K562 (cell line): ENCODE data around the gene INTS1. TPM values are rescaled to one million over a fixed set of nuclear protein-coding genes. Genes with fewer than 3 reads are reported as not detected.

Experiments used
- ATAC-seq: fragments of 200-7000 bp; cut with Tn5 transposase; 3 replicates; pipeline ENCODE4 v1.9.1; 2020; ENCODE audit warnings: moderate library complexity
- BruUV-seq: library from RNA; stranded (reverse); fragments of 400-500 nt; replicated peaks from 2 replicates; lab custom pipeline; 2021; lab: Mats Ljungman, UMichigan
- CTCF ChIA-PET: fragments of 300-600 bp; formaldehyde crosslinking; extraction: SDS; loops from one replicate; lab custom pipeline; 2021; ENCODE audit warnings: low intra/inter-chr PET ratio; lab: Yijun Ruan, JAX
- POLR2A ChIA-PET: fragments of 300-600, 350-650 bp; sonication (Branson Sonifier 250); formaldehyde crosslinking; extraction: SDS; loops from one replicate; lab custom pipeline; 2021; ENCODE audit warnings: antibody characterized with exemption, inconsistent platforms; lab: Yijun Ruan, JAX
- DNase-seq, 4 experiments: peaks; one replicate each; pipeline versions ENCODE4 v3.0.0 to v3.0.0-alpha.2; 2011 to 2018; ENCODE audit warnings: low spot score in 3 of 4, mixed read lengths in 3 of 4; ENCODE audit errors: extremely low read depth in 1 of 4
- FAIRE-seq: peaks from 2 replicates; lab custom pipeline; 2011; peaks lifted over from hg19 to GRCh38; lab: Jason Lieb, UNC
- H2AFZ ChIP-seq: 2 replicates; pipeline ENCODE4 v1.6.0; 2011; ENCODE audit warnings: low read depth, low read length, control low read depth, inconsistent platforms
- H3K27ac ChIP-seq: fragments of 200-600 bp; 3 replicates; pipeline ENCODE4 v1.8.0; 2011; ENCODE audit warnings: low read depth, mild to moderate bottlenecking, control low read depth, inconsistent platforms, low read length, moderate library complexity, mixed read lengths; ENCODE audit errors: extremely low read depth
- H3K27me3 ChIP-seq, 2 experiments: fragments of 300-600 bp in 1 of 2; 2 replicates in 1 of 2; 3 replicates in 1 of 2; pipeline versions ENCODE4 v1.6.0 to v1.8.0; 2011; ENCODE audit warnings: inconsistent platforms in 2 of 2, low read length in 2 of 2, mild to moderate bottlenecking in 1 of 2, mixed read lengths in 1 of 2, moderate library complexity in 1 of 2; ENCODE audit not compliant: control insufficient read depth in 2 of 2, insufficient read depth in 2 of 2
- H3K36me3 ChIP-seq: fragments of 300-600 bp; 3 replicates; pipeline ENCODE4 v1.8.0; 2011; ENCODE audit warnings: mild to moderate bottlenecking, low read length, inconsistent platforms; ENCODE audit not compliant: control insufficient read depth, insufficient read depth
- H3K4me1 ChIP-seq, 2 experiments: fragments of 200-600 bp in 1 of 2; replicated peaks in 1 of 2; 2 replicates in 1 of 2; 3 replicates in 1 of 2; pipeline versions ENCODE4 v1.5.1 to v1.8.0; 2011; ENCODE audit warnings: inconsistent platforms in 2 of 2, low read length in 2 of 2, mild to moderate bottlenecking in 1 of 2, mixed read lengths in 1 of 2, moderate library complexity in 1 of 2; ENCODE audit not compliant: control insufficient read depth in 2 of 2, insufficient read depth in 2 of 2
- H3K4me2 ChIP-seq: 2 replicates; pipeline ENCODE4 v1.6.1; 2011; ENCODE audit warnings: low read length, control low read depth, inconsistent platforms, mixed read lengths; ENCODE audit not compliant: insufficient read depth
- H3K4me3 ChIP-seq: fragments of 200-600 bp; sonication (generic), shearing (Covaris generic); 2 replicates; pipeline ENCODE4 v1.5.1; 2016; ENCODE audit warnings: control low read depth, inconsistent platforms
- H3K79me2 ChIP-seq: fragments of 200-600 bp; 3 replicates; pipeline ENCODE4 v1.8.0; 2011; ENCODE audit warnings: low read length, inconsistent platforms; ENCODE audit not compliant: control insufficient read depth, insufficient read depth
- H3K9ac ChIP-seq, 2 experiments: 2 replicates each; pipeline versions ENCODE4 v1.6.0 to v1.6.1; 2011; ENCODE audit warnings: low read depth in 2 of 2, low read length in 2 of 2, control low read depth in 1 of 2, inconsistent platforms in 1 of 2, mild to moderate bottlenecking in 1 of 2, mixed read lengths in 1 of 2; ENCODE audit not compliant: insufficient read depth in 1 of 2
- H3K9me1 ChIP-seq: one replicate; pipeline ENCODE4 v1.6.0; 2011; ENCODE audit warnings: inconsistent platforms, mild to moderate bottlenecking, low read length, moderate library complexity; ENCODE audit not compliant: control insufficient read depth, insufficient read depth
- H3K9me3 ChIP-seq: replicated peaks from 2 replicates; pipeline ENCODE4 v1.5.1; 2011; ENCODE audit warnings: low read depth, low read length, inconsistent platforms; ENCODE audit not compliant: control insufficient read depth, insufficient read depth
- H4K20me1 ChIP-seq: replicated peaks from 2 replicates; pipeline ENCODE4 v1.6.1; 2011; ENCODE audit warnings: low read length, inconsistent platforms, mixed read lengths; ENCODE audit not compliant: control insufficient read depth, insufficient read depth
- CXXC5 ChIP-seq: fragments of 250-450 bp; sonication (Bioruptor Pico); IDR thresholded peaks from 2 replicates; pipeline ENCODE4 v1.8.0; 2022; ENCODE audit warnings: inconsistent platforms, mild to moderate bottlenecking, moderate library complexity
- FIP1L1 ChIP-seq: fragments of 200-400 bp; formaldehyde crosslinking; IDR thresholded peaks from 2 replicates; pipeline ENCODE4 v1.6.1; 2018; ENCODE audit warnings: mild to moderate bottlenecking, low read depth, low read length; ENCODE audit not compliant: poor library complexity, severe bottlenecking
- POLR2A ChIP-seq: fragments of 450-650 bp; conservative IDR thresholded peaks from 2 replicates; pipeline ENCODE4 v1.6.1; 2016
- TFE3 ChIP-seq: fragments of 450-650 bp; formaldehyde crosslinking; IDR thresholded peaks from 2 replicates; pipeline ENCODE4 v1.4.0; 2020; ENCODE audit warnings: mild to moderate bottlenecking, mixed read lengths
- ZNF140 ChIP-seq: fragments of 250-450 bp; sonication (Bioruptor Pico); IDR thresholded peaks from 2 replicates; pipeline ENCODE4 v1.8.0; 2021; ENCODE audit warnings: moderate library complexity, mild to moderate bottlenecking, inconsistent platforms
- WGBS: fragments of 100-300 bp; shearing (Covaris generic); methylation state at CpG from one replicate; pipeline ENCODE4 v1.1.6; 2016; ENCODE audit warnings: low coverage, mixed read lengths; ENCODE audit not compliant: insufficient coverage; ENCODE audit errors: missing lambda C conversion rate; 5-methylcytosine and 5-hydroxymethylcytosine counted together
- in situ Hi-C: fragments of 300-500 bp; cut with MboI; formaldehyde crosslinking; loops from 4 replicates; pipeline ENCODE4 v1.15.0; 2018; ENCODE audit warnings: inconsistent platforms, mixed read lengths
- intact Hi-C: fragments of 100-400 bp; cut with micrococcal nuclease; formaldehyde crosslinking; loops from 2 replicates; pipeline ENCODE4 v1.14.2; 2022
- polyA plus RNA-seq, 8 experiments: library from polyadenylated mRNA; depleted of rRNA in 4 of 8; stranded (reverse) in 5 of 8; unstranded in 3 of 8; fragments of >200 nt; fragmentation: Nextera tagmentation in 2 of 8; fragmentation: Illumina TruSeq in 1 of 8; extraction: Ambion mirVana in 2 of 8; extraction: Trizol in 1 of 8; gene quantifications; 2 replicates each; pipeline versions ENCODE4 v1.2.1 to v1.2.3, GENCODE V29; 2011 to 2014; ENCODE audit warnings: inconsistent platforms in 1 of 8, missing spikeins in 1 of 8
- total RNA-seq, 7 experiments: library from RNA; depleted of rRNA in 6 of 7; stranded (reverse); fragments of >200 nt in 6 of 7; fragmentation: Illumina TruSeq in 2 of 7; extraction: Trizol in 2 of 7; gene quantifications; 2 replicates each; pipeline versions ENCODE4 v1.2.1 to v1.2.3, GENCODE V29; 2011 to 2021; ENCODE audit warnings: low replicate concordance in 1 of 7

INTS1 gene
- total and polyA plus RNA-seq, 9 of the 15 experiments (the other 6 are each of a cell fraction or from before 2014, with no cell fraction given): 0.34 to 119 (median 18.5) TPM

GRCh38 chr7:1540776-1541271 is 36.6 kb upstream of the INTS1 start:
- Histone ChIP-seq H3K4me2 (no peak overlapping the region), H4K20me1 (peaks cover 22% of the 10 kb centered on the region), H3K9me1 (peaks cover 10% of the 10 kb centered on the region), H3K9me3 (no peaks in the 10 kb centered on the region), H3K79me2 (peaks cover 26% of the 10 kb centered on the region), H3K36me3 (peaks cover 45% of the 10 kb centered on the region; the same call in 2 of the 3 replicates), H2AFZ (no peak overlapping the region), H3K27me3 (no peaks in the 10 kb centered on the region), H3K4me1 (peaks cover 10 to 83% of the 10 kb centered on the region in 2 experiments; a peak in 4 of 5 replicates), H3K4me3 (no peak overlapping the region), H3K9ac (0 out of 4 replicates have a peak overlapping the region, but pooled peaks of 1 of the 2 experiments have one; percentile 20), H3K27ac (no peak overlapping the region)
- ATAC-seq: no peak
- DNase-seq: no peak
- ChIA-PET POLR2A (interaction anchor here (0.9 to 1.3 kb wide), 2 partner anchors 7 to 33 kb away, joined by 3 to 5 read pairs; no protein-coding TSS in a partner anchor), CTCF (no interaction called here)
- 90% methylated on average over 15 of the region's 31 CpGs for WGBS
- intact Hi-C loops: no loop called here
- BruUV-seq: TSS peak; percentile 14
- in situ Hi-C loops: no loop called here
- TF ChIP-seq POLR2A: 0 out of 2 replicates have a peak, but pooled peaks have one; percentile 22
- TF ChIP-seq CXXC5: no peak
- TF ChIP-seq FIP1L1: peak; percentile 35
- TF ChIP-seq TFE3 (CRISPR knock-in tag): no peak
- TF ChIP-seq ZNF140 (CRISPR knock-in tag): no peak
- no peak for FAIRE-seq
